Liver (tissue), 9 donors: ENCODE measurements around the gene LPAR2. TPM values are rescaled to one million over a fixed set of nuclear protein-coding genes. Genes with fewer than 3 reads are reported as not detected.

Source experiments
- DNase-seq: peaks from one replicate; pipeline ENCODE4 v3.0.0-alpha.2; 2017; ENCODE audit warnings: low spot score
- H3K27ac ChIP-seq, 2 donors: one replicate each; pipeline ENCODE4 v1.7.0; 2013; ENCODE audit warnings: inconsistent platforms in 2 of 2, low read length in 2 of 2, control low read depth in 1 of 2, low read depth in 1 of 2, mild to moderate bottlenecking in 1 of 2
- H3K27me3 ChIP-seq, 4 donors: one replicate each; pipeline versions ENCODE4 v1.6.1 to v1.7.0; 2013; ENCODE audit warnings: low read length in 3 of 4, inconsistent platforms in 1 of 4, mild to moderate bottlenecking in 1 of 4, moderate library complexity in 1 of 4; ENCODE audit not compliant: control insufficient read depth in 4 of 4, insufficient read depth in 4 of 4
- H3K36me3 ChIP-seq, 4 donors: one replicate each; pipeline versions ENCODE4 v1.6.1 to v1.7.0; 2013; ENCODE audit warnings: low read length in 3 of 4, mild to moderate bottlenecking in 3 of 4, low read depth in 1 of 4, moderate library complexity in 1 of 4; ENCODE audit not compliant: control insufficient read depth in 4 of 4, insufficient read depth in 3 of 4
- H3K4me1 ChIP-seq, 4 donors: one replicate each; pipeline versions ENCODE4 v1.6.1 to v1.7.0; 2013; ENCODE audit warnings: low read length in 3 of 4, mild to moderate bottlenecking in 3 of 4, moderate library complexity in 1 of 4; ENCODE audit not compliant: control insufficient read depth in 4 of 4, insufficient read depth in 4 of 4
- H3K4me3 ChIP-seq, 3 donors: one replicate each; pipeline versions ENCODE4 v1.6.1 to v1.7.0; 2013; ENCODE audit warnings: low read length in 3 of 3, control low read depth in 1 of 3, low read depth in 1 of 3, mild to moderate bottlenecking in 1 of 3
- H3K9ac ChIP-seq, 2 donors: one replicate each; pipeline ENCODE4 v1.7.0; 2013; ENCODE audit warnings: low read length in 2 of 2, mild to moderate bottlenecking in 2 of 2, moderate library complexity in 2 of 2, control low read depth in 1 of 2, low read depth in 1 of 2
- H3K9me3 ChIP-seq, 4 donors: one replicate each; pipeline versions ENCODE4 v1.6.1 to v1.7.0; 2013; ENCODE audit warnings: low read length in 3 of 4; ENCODE audit not compliant: control insufficient read depth in 4 of 4
- EGR1 ChIP-seq, 2 donors: IDR thresholded peaks; 2 replicates each; pipeline ENCODE4 v1.6.1; 2016 to 2018; ENCODE audit warnings: antibody characterized with exemption in 2 of 2, low read depth in 2 of 2
- FOXA1 ChIP-seq: IDR thresholded peaks from 2 replicates; pipeline ENCODE4 v1.6.1; 2016; ENCODE audit warnings: antibody characterized with exemption
- FOXA2 ChIP-seq: IDR thresholded peaks from 2 replicates; pipeline ENCODE4 v1.6.1; 2016; ENCODE audit warnings: antibody characterized with exemption
- GABPA ChIP-seq, 2 donors: IDR thresholded peaks in 1 of 2; conservative IDR thresholded peaks in 1 of 2; 2 replicates each; pipeline ENCODE4 v1.6.1; 2016; ENCODE audit warnings: antibody characterized with exemption in 2 of 2, mild to moderate bottlenecking in 1 of 2, moderate library complexity in 1 of 2
- HNF4A ChIP-seq, 2 donors: conservative IDR thresholded peaks; 2 replicates each; pipeline ENCODE4 v1.6.1; 2016; ENCODE audit warnings: antibody characterized with exemption in 2 of 2, mild to moderate bottlenecking in 2 of 2
- HNF4G ChIP-seq: IDR thresholded peaks from 2 replicates; pipeline ENCODE4 v1.6.1; 2016; ENCODE audit warnings: antibody characterized with exemption
- JUND ChIP-seq, 2 donors: IDR thresholded peaks; 2 replicates each; pipeline ENCODE4 v1.6.1; 2016; ENCODE audit warnings: antibody characterized with exemption in 2 of 2
- NR2F2 ChIP-seq: IDR thresholded peaks from 2 replicates; pipeline ENCODE4 v1.6.1; 2016; ENCODE audit warnings: antibody characterized with exemption
- RAD21 ChIP-seq, 2 donors: IDR thresholded peaks; 2 replicates each; pipeline ENCODE4 v1.6.1; 2016; ENCODE audit warnings: antibody characterized with exemption in 2 of 2, mild to moderate bottlenecking in 2 of 2
- RXRA ChIP-seq, 2 donors: IDR thresholded peaks; 2 replicates each; pipeline ENCODE4 v1.6.1; 2017 to 2018; ENCODE audit warnings: antibody characterized with exemption in 2 of 2, mild to moderate bottlenecking in 1 of 2
- SP1 ChIP-seq: IDR thresholded peaks from 2 replicates; pipeline ENCODE4 v1.6.1; 2018; ENCODE audit warnings: antibody characterized with exemption, mild to moderate bottlenecking
- YY1 ChIP-seq: IDR thresholded peaks from 2 replicates; pipeline ENCODE4 v1.6.1; 2016; ENCODE audit warnings: antibody characterized with exemption, mild to moderate bottlenecking
- WGBS: extraction: QIAGEN DNeasy Blood & Tissue Kit; methylation state at CpG from one replicate; pipeline ENCODE4 v1.1.7; 2013; 5-methylcytosine and 5-hydroxymethylcytosine counted together
- polyA plus RNA-seq, 2 donors: library from polyadenylated mRNA; stranded (reverse) in 1 of 2; unstranded in 1 of 2; fragments of 200-250 nt in 1 of 2; fragments of >200 nt in 1 of 2; fragmentation: Nextera tagmentation in 1 of 2; extraction: Ambion mirVana in 1 of 2; gene quantifications; one replicate each; pipeline versions ENCODE4 v1.2.1 to v1.2.3, GENCODE V29; 2013 to 2015
- total RNA-seq, 2 donors: library from RNA; depleted of rRNA; stranded (reverse); fragments of >200 nt; gene quantifications; one replicate each; pipeline ENCODE4 v1.2.3, GENCODE V29; 2014
- TF ChIP-seq, protein P1 (sequence below): IDR thresholded peaks from 2 replicates; pipeline ENCODE4 v1.6.1; 2016; ENCODE audit warnings: antibody characterized with exemption
- TF ChIP-seq, protein P2 (sequence below): IDR thresholded peaks from 2 replicates; pipeline ENCODE4 v1.6.1; 2016; ENCODE audit warnings: antibody characterized with exemption, mild to moderate bottlenecking
- TF ChIP-seq, protein P3 (sequence below): IDR thresholded peaks from 2 replicates; pipeline ENCODE4 v1.6.1; 2016; ENCODE audit warnings: antibody characterized with exemption
- TF ChIP-seq, protein P4 (sequence below): IDR thresholded peaks from 2 replicates; pipeline ENCODE4 v1.6.1; 2016; ENCODE audit warnings: antibody characterized with exemption
- TF ChIP-seq, protein P5 (sequence below): fragments of 150-350 bp; IDR thresholded peaks from 2 replicates; pipeline ENCODE4 v1.5.1; 2017; ENCODE audit warnings: improper control_type of control experiment, low read depth, low read length; ENCODE audit not compliant: missing input control
- donor health status: healthy.
- donor health status: healthy.
- donor health status: healthy.
- donor health status: healthy.
- donor health status: healthy.

Gene LPAR2
- total and polyA plus RNA-seq, 4 donors = 1.0 to 3.4 (median 1.2) TPM

DNA sequence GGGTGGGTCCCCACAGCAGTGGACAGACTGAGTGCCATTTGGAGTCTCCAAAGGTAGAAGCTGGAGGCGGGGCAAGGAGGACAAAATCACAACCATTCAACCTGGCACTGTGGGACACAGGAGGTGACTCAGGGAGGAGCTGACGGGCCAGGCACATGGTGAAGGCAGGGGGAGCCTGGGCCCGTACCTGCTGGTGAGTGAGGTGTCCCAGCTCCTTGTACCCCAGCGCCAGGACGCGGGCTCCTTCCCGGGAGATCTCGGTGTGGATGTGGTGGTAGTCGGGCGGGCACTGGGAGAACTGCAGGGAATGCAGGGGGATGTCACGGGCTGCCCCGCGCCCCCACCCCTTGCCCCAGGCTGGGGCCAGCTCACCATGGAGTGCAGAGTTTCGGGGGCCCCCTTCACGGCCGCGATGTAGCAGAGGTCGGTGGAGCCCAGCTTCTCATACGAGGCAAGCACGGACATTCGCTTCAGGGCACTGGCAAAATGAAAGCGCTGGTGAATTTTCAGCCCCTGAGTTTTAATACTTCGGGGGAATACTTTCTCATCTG lies 25.7 kb upstream of the LPAR2 start (continued):
- TF ChIP-seq, protein P1, sequence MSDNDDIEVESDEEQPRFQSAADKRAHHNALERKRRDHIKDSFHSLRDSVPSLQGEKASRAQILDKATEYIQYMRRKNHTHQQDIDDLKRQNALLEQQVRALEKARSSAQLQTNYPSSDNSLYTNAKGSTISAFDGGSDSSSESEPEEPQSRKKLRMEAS = no peak
- TF ChIP-seq HNF4A (conservative IDR thresholded peaks at IDR 0.05) (no peak), HNF4G (no peak), RAD21 (IDR thresholded peaks at IDR 0.05) (no peak), FOXA1 (no peak), YY1 (no peak), SP1 (no peak), NR2F2 (no peak)

DNA sequence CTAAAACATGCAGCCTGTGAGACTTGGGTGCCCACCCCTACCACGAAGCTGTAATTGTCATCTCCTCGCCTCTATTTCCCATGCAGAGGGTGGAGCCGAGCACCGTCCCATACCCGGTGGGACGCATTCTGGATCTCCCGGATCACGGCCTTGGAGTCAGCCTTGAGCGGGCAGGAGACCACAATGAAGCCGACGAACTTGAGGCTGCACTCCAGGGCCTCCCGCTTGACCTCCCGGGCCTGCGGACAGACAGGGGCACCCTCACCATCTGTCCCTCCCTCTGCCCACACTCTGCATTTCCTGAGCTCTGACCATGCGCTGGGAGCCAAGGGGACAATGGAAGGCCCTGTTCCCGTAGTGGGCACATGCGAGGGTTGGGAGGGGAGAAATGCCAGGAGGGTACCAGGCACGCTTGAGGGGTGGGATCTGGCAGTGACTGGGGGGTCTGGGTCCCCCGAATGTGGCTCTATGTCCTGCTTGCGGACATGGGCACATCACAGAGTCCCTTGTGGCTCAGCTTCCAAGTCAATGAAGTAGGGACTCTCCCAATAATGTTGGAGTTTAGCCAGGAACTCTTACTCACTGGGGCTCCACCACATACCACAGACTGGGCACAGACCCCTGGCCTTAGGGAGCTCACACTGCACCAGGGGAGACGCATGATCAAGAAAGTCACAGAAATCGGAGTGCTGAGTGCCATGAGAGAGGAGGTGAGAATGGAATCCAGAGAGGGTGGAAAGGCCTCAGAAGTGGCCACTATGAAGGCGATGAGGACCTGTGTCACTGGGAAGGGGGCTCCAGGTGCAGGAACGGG lies 24.7 kb upstream of the LPAR2 start:
- peaks cover 31 to 89% (median 52%) of the 10 kb centered on the region in 4 donors for H3K36me3 ChIP-seq
- H3K9ac ChIP-seq = no peak overlapping the region
- DNase-seq = no peak
- 95% methylated on average over 24 of the region's 24 CpGs for WGBS
- no peak overlapping the region for H3K27ac ChIP-seq
- no peaks in the 10 kb centered on the region for H3K9me3 ChIP-seq
- no peaks in the 10 kb centered on the region for H3K27me3 ChIP-seq
- H3K4me3 ChIP-seq = no peak overlapping the region
- TF ChIP-seq GABPA (IDR thresholded peaks at IDR 0.05 in 1 of 2, conservative IDR thresholded peaks at IDR 0.05 in 1 of 2) (no peak), FOXA1 (no peak), RAD21 (IDR thresholded peaks at IDR 0.05) (no peak)
- TF ChIP-seq, protein P2, sequence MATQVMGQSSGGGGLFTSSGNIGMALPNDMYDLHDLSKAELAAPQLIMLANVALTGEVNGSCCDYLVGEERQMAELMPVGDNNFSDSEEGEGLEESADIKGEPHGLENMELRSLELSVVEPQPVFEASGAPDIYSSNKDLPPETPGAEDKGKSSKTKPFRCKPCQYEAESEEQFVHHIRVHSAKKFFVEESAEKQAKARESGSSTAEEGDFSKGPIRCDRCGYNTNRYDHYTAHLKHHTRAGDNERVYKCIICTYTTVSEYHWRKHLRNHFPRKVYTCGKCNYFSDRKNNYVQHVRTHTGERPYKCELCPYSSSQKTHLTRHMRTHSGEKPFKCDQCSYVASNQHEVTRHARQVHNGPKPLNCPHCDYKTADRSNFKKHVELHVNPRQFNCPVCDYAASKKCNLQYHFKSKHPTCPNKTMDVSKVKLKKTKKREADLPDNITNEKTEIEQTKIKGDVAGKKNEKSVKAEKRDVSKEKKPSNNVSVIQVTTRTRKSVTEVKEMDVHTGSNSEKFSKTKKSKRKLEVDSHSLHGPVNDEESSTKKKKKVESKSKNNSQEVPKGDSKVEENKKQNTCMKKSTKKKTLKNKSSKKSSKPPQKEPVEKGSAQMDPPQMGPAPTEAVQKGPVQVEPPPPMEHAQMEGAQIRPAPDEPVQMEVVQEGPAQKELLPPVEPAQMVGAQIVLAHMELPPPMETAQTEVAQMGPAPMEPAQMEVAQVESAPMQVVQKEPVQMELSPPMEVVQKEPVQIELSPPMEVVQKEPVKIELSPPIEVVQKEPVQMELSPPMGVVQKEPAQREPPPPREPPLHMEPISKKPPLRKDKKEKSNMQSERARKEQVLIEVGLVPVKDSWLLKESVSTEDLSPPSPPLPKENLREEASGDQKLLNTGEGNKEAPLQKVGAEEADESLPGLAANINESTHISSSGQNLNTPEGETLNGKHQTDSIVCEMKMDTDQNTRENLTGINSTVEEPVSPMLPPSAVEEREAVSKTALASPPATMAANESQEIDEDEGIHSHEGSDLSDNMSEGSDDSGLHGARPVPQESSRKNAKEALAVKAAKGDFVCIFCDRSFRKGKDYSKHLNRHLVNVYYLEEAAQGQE = no peak
- H3K4me1 ChIP-seq = no peaks in the 10 kb centered on the region

DNA sequence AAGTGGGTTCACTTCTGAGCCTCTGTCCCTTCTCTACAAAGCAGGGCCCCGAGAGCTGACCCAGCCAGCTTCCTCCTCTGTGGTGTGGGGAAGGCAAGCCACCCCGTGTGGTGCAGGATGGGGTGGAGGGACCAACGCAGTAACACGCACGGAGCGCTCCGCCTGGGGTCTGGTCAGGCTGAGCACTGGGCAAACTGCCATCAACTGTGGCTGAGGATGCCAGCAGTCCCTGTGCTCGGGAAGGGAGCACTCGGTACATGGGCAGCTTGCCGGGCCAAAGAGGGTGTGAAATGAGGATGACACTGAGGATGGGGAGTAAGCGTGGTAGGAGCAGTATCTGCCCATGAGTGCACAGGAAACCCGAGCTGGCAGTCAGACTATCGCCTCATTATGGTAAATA lies 23.1 kb upstream of the LPAR2 start:
- H3K36me3 ChIP-seq = peaks cover 29 to 89% (median 48%) of the 10 kb centered on the region in 4 donors
- no peaks in the 10 kb centered on the region for H3K9me3 ChIP-seq
- no peaks in the 10 kb centered on the region for H3K27me3 ChIP-seq
- 84% methylated on average over 13 of the region's 13 CpGs for WGBS
- H3K4me1 ChIP-seq = no peaks in the 10 kb centered on the region
- no peak overlapping the region for H3K9ac ChIP-seq
- no peak overlapping the region for H3K27ac ChIP-seq
- H3K4me3 ChIP-seq = no peak overlapping the region
- no peak for DNase-seq
- TF ChIP-seq GABPA (IDR thresholded peaks at IDR 0.05 in 1 of 2, conservative IDR thresholded peaks at IDR 0.05 in 1 of 2) (no peak), RXRA (IDR thresholded peaks at IDR 0.05) (no peak), HNF4G (no peak), EGR1 (IDR thresholded peaks at IDR 0.05; ENCODE audit: low read depth in 2 of 2) (no peak), FOXA2 (no peak), JUND (IDR thresholded peaks at IDR 0.05) (no peak), SP1 (no peak)
- TF ChIP-seq, protein P3, sequence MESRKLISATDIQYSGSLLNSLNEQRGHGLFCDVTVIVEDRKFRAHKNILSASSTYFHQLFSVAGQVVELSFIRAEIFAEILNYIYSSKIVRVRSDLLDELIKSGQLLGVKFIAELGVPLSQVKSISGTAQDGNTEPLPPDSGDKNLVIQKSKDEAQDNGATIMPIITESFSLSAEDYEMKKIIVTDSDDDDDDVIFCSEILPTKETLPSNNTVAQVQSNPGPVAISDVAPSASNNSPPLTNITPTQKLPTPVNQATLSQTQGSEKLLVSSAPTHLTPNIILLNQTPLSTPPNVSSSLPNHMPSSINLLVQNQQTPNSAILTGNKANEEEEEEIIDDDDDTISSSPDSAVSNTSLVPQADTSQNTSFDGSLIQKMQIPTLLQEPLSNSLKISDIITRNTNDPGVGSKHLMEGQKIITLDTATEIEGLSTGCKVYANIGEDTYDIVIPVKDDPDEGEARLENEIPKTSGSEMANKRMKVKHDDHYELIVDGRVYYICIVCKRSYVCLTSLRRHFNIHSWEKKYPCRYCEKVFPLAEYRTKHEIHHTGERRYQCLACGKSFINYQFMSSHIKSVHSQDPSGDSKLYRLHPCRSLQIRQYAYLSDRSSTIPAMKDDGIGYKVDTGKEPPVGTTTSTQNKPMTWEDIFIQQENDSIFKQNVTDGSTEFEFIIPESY = no peak
- TF ChIP-seq, protein P2 = no peak
- TF ChIP-seq, protein P4, sequence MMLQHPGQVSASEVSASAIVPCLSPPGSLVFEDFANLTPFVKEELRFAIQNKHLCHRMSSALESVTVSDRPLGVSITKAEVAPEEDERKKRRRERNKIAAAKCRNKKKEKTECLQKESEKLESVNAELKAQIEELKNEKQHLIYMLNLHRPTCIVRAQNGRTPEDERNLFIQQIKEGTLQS = no peak
- TF ChIP-seq, protein P1 = no peak
- TF ChIP-seq, protein P5, sequence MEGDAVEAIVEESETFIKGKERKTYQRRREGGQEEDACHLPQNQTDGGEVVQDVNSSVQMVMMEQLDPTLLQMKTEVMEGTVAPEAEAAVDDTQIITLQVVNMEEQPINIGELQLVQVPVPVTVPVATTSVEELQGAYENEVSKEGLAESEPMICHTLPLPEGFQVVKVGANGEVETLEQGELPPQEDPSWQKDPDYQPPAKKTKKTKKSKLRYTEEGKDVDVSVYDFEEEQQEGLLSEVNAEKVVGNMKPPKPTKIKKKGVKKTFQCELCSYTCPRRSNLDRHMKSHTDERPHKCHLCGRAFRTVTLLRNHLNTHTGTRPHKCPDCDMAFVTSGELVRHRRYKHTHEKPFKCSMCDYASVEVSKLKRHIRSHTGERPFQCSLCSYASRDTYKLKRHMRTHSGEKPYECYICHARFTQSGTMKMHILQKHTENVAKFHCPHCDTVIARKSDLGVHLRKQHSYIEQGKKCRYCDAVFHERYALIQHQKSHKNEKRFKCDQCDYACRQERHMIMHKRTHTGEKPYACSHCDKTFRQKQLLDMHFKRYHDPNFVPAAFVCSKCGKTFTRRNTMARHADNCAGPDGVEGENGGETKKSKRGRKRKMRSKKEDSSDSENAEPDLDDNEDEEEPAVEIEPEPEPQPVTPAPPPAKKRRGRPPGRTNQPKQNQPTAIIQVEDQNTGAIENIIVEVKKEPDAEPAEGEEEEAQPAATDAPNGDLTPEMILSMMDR = no peak
